MM.1S (cell line): ENCODE data around the gene MEPE.

Experiments
- EZH2phosphoT487 ChIP-seq: fragments of 300-600 bp; sonication (generic); IDR thresholded peaks from 2 replicates; pipeline ENCODE4 v1.6.1; 2018; ENCODE audit warnings: antibody characterized with exemption, low read length
- TF ChIP-seq, protein P1 (sequence below): fragments of 300-600 bp; sonication (generic); IDR thresholded peaks from 2 replicates; pipeline ENCODE4 v1.5.1; 2016; ENCODE audit warnings: antibody characterized with exemption, low read length, mixed read lengths

GRCh38 chr4:87819281-87819919 lies 13.4 kb upstream of the MEPE start:
- TF ChIP-seq, protein P1, sequence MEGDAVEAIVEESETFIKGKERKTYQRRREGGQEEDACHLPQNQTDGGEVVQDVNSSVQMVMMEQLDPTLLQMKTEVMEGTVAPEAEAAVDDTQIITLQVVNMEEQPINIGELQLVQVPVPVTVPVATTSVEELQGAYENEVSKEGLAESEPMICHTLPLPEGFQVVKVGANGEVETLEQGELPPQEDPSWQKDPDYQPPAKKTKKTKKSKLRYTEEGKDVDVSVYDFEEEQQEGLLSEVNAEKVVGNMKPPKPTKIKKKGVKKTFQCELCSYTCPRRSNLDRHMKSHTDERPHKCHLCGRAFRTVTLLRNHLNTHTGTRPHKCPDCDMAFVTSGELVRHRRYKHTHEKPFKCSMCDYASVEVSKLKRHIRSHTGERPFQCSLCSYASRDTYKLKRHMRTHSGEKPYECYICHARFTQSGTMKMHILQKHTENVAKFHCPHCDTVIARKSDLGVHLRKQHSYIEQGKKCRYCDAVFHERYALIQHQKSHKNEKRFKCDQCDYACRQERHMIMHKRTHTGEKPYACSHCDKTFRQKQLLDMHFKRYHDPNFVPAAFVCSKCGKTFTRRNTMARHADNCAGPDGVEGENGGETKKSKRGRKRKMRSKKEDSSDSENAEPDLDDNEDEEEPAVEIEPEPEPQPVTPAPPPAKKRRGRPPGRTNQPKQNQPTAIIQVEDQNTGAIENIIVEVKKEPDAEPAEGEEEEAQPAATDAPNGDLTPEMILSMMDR, result no peak
- no peak for TF ChIP-seq EZH2phosphoT487
